ENCODE data around the gene NCKAP5.

GRCh38 chr2:133596701-133597393 is 28.6 kb upstream of the NCKAP5 start:
- TF ChIP-seq CTCF (IDR thresholded peaks at IDR 0.05; ENCODE audit: control extremely low read depth in 1 of 3, insufficient read depth in 1 of 3, low read depth in 1 of 3, low read length in 3 of 3) = no peak
- no peak for TF ChIP-seq JUN (IDR thresholded peaks at IDR 0.05; ENCODE audit: low read depth, low read length)
- TF ChIP-seq POLR2A (IDR thresholded peaks at IDR 0.05; ENCODE audit: control extremely low read depth in 1 of 2, low read depth in 2 of 2, low read length in 2 of 2) = no peak
